Measurements from ENCODE around the gene SLC49A3.
"Not testable (repeated sequence)": the region's sequence is repeated elsewhere in the genome, so short reads cannot be mapped to it uniquely, and the experiment has no call there.

The SLC49A3 gene

DNA sequence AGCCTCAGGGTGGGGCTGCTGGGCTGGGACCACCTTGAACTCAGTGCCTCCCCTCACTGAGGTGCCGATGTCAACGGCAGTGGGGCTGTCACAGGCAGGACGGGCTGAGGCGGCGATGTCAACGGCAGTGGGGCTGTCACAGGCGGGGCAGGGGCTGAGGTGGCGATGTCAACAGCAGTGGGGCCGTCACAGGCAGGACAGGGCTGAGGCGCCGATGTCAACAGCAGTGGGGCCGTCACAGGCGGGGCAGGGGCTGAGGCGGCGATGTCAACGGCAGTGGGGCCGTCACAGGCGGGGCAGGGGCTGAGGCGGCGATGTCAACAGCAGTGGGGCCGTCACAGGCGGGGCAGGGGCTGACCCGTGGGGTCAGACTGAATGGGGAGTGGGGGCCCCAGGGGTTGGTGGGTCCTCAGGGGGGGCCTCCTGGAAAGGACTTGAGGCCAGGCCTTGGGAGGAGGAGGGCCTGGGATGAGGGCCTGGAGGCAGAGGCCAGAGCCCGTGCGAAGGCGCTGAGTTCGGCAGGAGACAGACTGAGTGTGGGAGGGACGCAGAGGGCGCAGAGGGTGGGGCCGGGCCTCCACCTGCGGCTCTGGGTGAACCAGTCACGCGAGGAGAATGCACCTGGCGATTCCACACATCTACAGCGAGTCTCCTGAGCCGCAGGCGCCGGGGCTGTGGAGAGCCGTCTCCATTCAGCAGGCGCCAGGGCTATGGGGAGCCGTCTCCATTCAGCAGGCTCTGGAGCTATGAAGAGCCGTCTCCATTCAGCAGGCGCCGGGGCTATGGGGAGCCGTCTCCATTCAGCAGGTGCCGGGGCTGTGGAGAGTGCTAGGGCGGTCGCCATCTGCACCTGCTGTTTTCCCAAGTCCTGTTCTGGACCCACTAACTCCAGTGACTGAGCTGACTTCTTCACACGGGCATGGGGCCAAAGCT lies 37.7 kb downstream of the SLC49A3 start:
- DNase-seq, result no peak

- no peak for DNase-seq
These were observed 38.5 kb downstream of the SLC49A3 start for GRCh38 chr4:650461-650860.

DNA sequence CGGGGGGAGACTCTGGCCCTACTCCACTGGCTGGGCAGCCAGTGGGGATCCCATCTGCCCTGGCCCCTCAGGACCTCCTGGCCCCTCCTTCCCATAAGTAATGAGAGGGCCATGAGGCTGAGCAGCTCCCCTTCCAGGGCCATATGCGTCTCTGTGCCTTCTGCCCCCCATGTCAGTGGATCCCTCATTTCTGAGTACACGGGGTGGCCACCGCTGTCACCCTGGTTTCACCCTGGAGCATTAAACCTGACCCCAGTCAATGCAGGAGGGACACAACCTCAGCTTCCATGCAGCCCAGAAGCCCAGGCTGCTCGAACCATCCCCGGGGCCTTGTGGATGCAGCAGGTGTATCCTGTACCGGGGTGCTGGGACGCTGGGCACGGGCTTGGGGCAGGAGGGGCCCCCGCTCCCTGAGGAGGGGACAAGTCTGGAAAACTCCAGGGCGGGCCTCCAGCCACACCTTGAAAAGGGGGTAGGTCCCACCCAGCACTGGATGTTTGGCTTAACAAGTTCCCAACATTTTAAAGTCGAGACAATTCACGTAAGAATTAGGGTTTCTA lies 39.1 kb downstream of the SLC49A3 start:
- no peak for DNase-seq

DNA sequence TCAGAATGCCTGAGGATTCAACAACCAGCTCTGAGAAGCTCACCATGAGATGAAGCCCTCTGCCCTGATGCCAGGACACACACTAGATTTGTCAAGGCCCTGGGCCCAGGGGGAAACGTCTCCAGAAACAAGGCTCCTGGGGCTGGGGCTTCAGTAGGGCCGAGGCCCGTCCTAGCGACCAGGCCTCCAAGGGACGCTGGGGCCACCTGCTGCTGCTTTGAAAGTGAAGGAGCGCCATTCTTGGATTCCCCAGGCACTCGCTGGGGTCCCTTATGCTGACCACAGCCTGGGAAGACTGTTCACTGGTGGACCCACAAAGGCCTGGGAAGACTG lies 39.7 kb downstream of the SLC49A3 start:
- DNase-seq, result no peak

GRCh38 chr4:648579-649292 lies 40.2 kb downstream of the SLC49A3 start:
- DNase-seq, result no peak

- no peak for DNase-seq
These were observed 41.5 kb downstream of the SLC49A3 start for GRCh38 chr4:647481-647880.

DNA sequence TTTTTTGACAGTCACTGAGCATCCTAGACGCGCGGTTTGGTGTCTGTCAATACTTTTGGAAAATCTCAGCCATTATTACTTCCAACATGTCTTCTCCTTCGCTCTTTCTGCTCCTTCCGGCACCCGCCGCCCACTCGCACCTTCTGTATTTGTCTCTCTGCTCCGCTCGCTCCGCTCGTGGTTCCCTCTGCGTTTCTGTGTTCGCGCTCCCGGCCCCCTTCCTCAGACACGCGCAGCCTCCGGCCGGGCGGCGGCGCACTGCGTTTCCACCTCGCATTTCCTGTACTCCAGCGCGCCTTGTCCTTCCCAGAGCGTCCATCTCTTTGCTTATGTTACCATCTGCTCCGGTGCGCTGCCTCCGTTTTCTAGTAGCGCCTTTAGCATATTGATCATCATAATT lies 42.5 kb downstream of the SLC49A3 start:
- DNase-seq, result no peak

DNA sequence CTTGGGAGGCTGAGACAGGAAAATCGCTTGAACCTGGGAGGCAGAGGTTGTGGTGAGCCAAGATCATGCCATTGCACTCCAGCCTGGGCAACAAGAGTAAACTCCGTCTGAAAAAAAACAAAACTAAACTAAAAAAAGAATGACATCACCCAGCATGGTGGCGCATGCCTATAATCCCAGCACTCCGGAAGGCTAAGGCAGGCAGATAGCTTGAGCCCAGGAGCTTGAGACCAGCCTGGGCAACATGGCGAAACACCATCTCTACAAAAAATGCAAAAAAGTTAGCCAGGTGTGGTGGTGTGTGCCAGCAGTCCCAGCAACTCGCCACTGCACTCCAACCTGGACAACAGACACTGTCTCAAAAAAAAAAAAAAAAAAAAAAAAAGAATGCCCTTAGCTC lies 46.6 kb downstream of the SLC49A3 start:
- DNase-seq, result not testable (repeated sequence)

DNA sequence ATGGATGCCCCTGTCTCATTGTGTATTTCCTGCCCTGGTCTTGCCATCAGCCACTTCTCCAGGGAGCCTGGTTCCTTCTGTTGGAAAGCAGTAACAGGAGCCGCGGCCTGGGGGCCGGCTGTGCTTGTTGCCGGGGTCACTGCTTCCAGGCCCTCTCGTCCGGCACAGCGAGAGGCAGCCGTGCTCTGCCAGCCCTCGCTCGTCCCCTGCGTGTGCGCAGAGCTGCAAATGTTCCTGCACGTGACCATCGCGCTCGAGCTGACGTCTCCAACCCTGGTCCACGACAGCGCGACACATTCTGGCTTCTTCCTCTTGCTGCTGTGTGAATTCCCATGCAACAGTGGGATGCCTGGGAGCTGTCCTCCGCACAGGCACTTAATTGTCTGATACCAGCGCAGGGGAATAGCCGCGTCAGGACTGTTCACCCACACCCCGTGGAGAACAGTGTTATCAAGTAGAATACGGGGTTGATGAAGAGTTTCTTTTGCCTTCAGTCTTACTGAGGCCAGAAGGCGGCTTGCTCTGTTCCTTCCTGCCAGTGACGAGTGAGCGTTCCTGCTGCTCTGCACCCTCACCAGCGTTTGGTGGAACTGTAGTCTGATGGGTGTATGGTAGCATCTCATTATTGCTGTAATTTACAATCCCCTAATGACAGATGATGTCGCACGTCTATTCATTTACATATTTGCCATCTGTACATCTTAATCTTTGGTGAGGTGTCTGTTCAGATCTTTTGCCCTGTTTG lies 51.2 kb downstream of the SLC49A3 start:
- no peak for DNase-seq

GRCh38 chr4:636628-637159 lies 52.3 kb downstream of the SLC49A3 start:
- no peak for DNase-seq

GRCh38 chr4:635851-636627 lies 52.9 kb downstream of the SLC49A3 start:
- DNase-seq, result no peak

DNA sequence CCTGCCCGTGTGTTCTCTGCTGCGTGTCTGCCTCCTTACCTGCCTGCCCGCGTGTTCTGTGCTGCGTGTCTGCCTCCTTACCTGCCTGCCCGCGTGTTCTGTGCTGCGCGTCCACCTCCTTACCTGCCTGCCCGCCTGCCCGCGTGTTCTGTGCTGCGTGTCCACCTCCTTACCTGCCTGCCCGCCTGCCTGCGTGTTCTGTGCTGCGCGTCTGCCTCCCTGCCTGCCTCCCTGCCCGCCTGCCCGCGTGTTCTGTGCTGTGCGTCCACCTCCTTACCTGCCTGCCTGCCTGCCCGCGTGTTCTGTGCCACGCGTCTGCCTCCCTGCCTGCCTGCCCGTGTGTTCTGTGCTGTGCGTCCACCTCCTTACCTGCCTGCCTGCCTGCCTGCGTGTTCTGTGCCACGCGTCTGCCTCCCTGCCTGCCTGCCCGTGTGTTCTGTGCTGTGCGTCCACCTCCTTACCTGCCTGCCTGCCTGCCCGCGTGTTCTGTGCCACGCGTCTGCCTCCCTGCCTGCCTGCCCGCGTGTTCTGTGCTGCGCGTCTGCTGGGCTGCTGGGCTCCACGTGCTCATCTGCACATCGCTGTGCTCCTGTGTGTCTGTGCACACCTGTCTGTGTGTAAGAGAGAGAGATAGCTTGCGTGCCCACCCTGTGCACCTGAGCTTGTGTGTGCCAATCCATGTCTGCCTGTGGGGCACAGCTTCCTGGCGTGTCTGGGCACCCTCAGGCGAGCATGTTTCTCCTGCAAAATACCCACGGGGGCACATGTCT lies 53.7 kb downstream of the SLC49A3 start:
- DNase-seq, result not testable (repeated sequence)

- no peak for DNase-seq
These were observed 54.4 kb downstream of the SLC49A3 start for GRCh38 chr4:634599-634985.

DNA sequence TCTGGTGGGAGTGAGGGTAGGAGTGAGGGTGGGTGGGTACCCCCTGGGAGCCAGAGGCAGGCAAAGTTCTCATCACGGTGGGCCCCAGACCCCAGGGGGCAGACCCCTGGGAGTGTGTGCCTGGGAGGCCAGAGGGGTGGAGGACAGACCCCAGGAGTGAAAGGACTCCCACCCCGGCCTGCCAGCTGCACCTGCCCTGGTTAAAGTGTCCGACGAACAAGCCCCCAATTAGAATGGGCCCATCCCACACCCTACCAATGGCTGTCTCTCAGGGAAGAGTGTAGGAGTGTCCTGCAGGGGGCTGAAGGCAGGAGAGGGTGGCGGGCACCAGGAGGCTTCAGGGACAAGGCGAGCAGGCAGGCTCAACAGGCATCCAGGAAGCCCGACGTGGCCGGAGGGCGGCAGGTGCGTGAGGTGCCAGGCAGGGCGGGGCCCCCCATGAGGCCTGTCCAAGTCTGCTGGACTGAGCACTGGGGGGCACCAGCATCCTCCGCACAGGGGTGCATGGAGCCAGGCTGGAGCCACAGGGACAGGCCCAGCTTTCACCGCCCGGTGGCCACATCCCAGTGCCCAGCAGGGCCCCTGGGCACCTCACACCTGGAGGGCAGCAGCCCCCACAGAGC lies 54.9 kb downstream of the SLC49A3 start:
- DNase-seq, result no peak

DNA sequence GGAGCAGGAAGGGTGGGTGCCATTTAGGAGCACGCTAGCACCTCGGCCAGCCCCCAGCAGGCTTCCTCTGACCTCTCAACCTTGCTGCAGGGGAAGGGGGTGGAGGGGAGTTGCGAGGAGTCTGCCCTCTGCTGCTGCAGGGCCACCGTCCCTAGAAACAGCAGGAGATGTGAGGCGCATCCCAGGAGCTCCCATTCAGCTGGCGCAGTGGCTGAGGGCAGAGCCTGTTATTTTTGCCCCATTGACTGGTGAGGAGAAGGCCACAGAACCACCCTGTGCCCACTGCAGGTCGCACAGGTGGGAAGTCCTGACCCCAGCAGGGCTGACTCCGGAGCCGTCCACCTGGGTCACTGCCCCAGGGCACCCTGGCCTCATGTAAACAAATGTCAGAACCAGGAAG lies 55.5 kb downstream of the SLC49A3 start:
- no peak for DNase-seq

GRCh38 chr4:632926-633325 lies 56.0 kb downstream of the SLC49A3 start:
- no peak for DNase-seq

- no peak for DNase-seq
These were observed 56.7 kb downstream of the SLC49A3 start for GRCh38 chr4:632196-632790.

All from NCI-H446 treated with DMSO at 0.1 percent for 48 hours (cell line).